HG03097 (cell line): ENCODE data around the gene COA1.

Source experiments
- ATAC-seq: cut with Tn5 transposase; IDR thresholded peaks from one replicate; pipeline ENCODE4 v1.9.1; 2021; ENCODE audit not compliant: unreplicated experiment, low FRiP score

Gene COA1

DNA sequence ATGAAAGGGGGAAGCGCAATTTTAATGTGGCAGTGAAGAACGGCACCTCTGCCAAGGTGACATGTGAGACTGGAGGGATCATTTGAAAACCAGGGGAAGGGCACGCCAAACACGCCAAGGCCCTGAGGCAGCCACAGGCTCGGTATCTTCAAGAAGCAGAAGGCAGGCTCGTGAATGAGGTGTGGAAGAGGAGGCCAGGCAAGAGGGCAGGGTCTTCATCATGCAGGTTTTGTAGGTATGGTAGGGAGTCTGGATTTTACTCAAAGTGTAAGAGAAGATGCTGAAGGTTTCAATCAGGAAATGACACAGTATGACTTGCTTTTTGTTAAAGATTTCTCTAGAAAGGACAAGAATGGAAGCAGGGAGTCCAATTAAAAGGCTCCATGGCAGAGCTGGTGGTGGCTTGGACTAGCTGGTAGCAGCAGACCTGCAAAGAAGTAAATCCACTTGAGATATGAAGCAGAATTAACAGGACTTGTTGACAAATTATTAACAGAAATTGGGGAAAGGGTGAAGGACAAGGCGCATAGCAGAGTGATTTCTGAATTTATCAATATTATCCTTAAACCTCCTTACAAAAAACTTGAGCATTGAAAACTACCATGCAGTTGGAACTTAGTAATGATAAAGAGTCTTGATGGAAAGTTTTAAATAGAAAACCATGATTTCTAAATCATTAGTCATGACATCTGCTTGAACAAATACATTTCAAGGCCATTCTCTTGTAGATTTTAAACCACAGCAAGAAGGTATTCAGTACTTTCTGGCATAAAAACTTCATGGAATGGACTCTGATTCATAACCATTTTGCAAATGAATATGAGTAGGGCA is 70.4 kb downstream of the COA1 start:
- ATAC-seq, result peak; percentile 64

DNA sequence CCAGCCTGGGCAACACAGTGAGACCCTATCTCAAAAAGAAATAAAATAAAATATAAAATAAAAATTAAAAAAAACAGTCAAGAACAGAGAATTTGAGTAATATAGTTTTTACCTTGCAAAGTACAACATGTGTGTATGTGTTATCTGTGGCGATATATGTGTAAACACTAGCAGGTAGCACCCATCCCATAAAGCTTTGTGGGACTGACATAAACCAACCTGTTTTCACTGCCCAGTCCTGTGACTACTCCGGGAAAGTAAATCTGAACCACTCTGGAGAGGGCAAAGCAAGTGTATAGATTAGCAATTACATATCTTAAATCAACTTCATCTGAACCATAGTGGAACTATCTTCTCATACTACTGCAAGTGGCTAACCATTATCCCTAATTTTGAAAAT is 72.3 kb downstream of the COA1 start:
- ATAC-seq, result no peak

DNA sequence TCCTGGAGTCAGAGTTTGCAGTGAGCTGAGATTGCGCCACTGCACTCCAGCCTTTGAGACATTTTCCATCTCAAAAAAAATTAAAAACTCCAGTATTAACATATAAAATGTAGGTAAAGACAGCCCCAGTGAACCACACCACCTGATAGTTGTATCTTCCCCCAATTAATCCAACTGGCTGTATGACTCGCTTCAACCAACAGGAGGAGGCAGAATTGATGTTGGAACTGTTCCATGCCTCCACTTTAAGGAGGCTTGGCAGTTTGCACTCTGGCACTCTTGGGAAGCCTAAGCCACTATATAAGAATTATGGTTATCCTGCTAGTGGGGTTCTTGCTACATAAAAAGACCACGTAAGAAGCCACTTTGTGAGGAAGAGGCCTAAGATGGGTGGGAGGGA is 73.7 kb downstream of the COA1 start:
- ATAC-seq, result no peak

DNA sequence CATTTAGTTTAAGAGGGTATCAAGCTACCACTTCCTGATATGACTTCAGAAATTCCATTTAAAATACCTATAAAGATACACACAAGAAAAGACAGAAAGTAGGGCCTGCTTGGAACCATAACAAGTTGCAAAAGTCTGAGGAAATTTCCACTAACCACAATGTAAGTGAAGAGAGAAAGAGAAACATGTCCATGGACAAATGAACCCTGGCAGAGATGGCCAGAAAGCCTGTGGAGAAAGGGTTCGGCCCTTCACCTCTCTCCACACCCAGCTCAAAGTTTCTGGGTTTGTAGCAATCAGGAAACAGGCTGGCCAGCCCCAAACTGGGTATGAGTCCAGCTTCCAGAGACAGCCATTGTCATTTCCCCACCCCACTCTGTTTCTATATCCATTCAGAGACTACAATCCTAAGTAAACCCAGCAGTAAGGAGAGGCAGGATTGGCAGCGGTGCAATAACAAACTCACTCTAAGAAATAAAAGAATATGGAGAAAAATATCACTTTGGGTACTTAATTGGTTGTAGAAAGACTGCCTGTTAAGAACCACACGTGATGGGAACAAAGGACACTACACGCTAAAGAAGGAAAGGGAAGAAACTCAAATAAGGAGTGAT is 75.3 kb downstream of the COA1 start:
- ATAC-seq, result no peak

DNA sequence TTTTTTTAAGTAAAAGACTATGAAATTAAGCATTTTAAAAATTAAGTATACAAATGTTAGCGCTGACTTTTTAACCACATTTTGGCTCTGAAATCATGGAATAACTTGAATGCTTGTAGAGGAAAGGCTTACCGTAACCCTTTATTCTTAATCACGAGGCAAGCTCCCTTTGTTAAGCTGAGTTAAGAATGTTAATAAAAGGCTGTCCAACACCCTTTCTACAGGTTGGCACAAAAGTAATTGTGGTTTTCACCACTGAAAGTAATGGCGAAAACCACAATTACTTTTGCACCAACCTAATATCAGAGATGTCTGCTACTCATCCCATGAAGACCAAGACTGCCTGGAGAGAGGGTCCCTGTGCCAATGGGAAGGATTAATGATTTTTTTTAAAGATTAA is 75.9 kb downstream of the COA1 start:
- no peak for ATAC-seq

DNA sequence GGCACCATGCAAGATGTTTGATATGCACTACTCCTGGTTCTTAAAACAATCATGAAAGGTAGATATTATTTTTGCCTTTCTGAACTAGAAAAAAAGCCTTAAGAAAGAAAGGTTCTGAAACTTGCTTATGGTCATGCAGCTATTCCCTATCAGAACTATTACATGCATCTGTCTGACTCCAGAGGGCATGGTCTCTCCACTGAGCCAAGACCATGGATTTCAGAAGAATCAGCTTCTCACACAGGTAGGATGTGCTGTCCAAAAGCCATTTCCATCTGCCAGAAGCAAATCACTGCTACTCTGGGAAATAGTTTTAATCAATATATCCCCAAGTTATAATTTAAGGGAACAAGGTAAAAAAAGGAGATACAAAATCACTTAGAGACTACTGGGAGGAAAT is 77.0 kb downstream of the COA1 start:
- ATAC-seq, result no peak

DNA sequence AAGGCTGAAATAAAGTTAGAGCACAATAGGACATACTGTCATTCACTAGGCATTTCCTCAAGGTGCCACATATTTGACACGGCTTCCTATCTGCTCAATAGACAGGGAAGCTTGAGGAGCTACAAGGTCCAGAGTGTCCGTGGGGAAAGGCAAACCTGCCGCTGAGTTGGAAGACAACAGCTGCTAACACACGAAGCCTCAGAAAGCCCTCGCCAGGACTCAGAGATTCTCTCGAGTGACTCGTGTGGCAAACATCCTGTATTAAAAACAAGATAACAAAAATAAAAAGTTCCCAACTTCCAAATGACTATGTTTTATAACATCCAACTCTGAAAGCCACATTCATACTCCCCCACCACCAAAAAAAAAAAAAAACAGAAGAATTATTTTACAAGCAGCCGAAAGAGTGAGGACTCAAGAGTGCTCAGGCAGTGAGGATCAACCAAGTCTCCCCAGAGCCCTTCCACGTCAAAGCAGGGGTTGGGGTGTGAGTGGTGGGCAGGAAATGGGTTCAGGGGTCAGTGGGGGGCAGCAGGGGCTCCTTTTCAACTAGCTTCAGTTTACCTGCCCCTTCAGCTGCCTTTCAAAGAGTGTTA is 78.8 kb downstream of the COA1 start:
- no peak for ATAC-seq

DNA sequence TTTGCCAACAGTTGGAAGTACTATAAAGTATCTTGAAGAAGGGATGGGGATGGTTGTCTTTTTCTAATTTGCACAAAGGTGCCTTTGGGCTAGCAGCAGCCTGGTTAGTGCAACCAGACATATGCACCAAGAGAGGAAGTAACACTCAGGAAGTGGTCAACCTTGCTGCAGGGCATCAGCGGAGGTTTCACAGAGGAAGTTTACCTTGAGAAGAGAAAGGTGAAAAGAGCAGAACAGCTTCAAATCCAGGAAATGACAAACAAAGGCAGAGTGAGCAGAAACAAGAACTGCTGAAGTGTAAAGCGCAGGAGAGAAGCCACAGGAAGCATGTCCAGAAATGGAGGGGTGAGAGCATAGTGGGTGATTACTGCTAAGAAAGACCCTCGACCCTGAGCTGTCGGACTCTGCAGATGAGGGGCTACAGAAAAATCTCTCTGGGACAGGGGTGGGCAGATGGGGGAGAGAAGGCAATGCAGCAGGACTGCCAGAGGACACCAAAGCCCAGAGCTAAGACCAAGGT is 79.5 kb downstream of the COA1 start:
- ATAC-seq, result peak; percentile 62

DNA sequence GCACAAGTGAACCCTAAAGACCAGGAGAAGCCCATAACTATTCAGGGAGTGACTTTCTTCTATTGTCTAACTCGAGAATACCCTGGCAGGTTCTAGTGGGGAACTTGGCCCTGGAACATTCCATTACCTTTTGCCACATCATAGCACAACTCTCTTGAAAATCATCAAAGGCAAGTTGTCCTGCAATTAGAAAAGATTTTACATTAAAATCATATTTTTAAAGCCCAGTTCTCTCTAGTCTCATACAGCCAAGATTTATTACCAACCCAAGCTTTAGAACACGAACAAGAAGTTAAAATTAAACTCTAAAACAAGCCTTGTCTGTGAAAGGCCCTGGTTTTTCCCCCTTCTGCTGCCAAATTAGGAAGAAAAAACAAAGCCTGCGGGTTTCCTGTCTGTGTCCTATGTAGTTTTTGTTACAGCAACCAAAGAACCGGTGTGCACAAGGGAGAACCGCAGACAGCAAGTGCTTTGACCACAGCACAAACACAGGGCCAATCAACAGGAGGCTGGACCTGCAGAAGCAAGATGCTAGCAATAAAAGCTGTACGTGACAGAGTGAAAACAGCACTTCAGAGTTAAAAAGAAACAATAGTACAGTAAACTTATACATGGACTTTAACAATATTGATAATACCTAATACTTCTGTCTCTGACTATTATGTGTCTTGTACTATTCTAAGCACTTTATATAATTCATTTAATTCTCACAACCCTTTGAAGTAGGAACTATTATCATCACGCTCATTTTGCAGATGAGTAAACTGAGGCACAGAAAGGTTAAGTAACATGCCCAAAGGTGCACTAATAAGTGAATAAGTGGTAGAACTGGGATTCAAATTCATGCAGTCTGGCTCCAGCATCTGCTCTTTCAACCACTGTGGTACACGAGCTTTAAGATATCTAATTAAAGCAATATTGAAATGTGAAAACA is 80.6 kb downstream of the COA1 start:
- peak; percentile 49 for ATAC-seq

DNA sequence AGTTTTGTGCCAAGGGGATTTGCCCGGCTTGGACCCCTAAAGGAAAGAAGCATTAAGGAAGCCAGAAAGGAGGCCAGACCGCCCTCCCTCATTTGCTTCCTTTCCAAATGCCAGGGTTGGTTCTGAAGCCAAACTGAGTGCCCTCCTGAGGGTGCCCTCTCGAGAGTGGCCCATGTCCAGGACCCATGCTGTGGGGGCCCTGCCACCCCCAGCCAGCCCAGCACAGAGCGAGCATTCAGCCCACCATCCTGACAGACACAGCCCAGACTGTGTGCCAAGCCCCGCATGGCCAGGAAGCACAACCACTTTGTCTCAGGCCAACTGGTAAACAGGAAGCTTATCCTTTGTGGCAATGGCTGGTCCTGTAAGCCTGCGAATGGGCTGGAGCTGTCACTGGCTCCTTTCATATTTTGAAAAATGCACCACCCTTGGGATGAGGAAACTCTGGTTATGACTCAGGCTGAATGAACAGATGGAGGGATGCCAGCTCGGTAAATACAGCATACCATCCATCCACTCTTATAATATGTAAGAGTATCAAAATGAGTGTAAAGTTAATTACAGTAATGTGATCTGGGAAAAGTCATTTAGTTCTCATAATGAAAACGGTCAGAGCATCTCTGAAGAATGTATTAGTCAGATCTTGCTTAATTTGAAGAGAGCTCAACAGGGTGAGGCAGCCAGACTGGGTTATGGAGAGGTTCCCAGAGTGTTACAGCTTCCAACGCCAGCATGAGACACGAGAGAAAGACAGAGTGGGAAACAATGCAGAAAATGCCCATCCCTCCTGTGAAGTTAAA is 81.5 kb downstream of the COA1 start:
- peak; percentile 18 for ATAC-seq

DNA sequence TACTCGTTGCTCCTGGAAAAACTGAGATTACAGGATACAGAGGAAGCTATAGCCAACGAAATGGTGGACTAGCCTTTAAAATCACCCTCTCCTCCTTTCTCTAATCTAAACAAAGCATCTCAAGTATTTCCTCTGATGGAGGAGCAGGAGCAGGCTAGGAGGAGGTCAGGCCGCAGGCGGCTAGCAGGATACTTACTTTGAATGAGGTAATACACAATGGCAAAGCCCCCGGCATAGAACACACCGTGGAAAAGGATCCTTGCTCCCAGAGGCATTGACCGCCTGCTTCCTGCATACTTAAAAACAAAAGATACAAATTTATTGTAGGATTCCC is 82.0 kb downstream of the COA1 start:
- ATAC-seq, result no peak

DNA sequence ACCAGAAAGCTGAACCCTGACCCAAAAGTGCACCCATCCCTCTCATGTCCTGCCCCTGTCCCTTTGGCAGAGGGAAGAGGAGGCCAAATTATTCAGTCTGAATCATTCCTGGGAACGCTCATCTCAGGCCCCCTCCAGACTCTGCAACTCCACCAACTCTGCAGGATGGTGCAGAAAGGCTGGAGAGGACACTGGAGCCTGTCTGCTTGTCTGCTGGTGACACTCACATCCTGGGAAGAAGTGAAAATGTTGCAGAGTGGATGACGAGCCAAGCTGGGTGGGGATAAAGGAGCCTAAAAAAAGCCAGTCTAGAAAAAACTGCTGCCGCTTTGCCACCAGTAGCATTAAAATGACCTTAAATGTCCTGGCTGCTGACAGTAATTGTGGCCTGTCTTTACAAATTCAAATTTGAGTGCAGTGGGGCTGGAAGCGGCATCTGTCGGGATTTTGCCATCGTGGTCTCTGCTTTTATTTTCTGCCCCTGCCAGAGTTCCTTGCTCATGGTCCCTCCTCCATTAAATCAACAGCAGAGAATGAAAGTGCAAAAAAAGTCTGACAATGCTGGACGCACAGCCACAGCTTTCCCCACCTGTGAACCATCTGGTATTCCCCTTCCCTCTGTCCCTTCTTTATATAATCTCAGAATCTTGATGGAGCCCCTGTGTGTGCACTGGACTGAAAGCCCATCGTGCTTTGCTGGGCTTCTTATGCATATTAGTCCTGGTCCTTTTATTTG is 82.6 kb downstream of the COA1 start:
- ATAC-seq, result no peak

DNA sequence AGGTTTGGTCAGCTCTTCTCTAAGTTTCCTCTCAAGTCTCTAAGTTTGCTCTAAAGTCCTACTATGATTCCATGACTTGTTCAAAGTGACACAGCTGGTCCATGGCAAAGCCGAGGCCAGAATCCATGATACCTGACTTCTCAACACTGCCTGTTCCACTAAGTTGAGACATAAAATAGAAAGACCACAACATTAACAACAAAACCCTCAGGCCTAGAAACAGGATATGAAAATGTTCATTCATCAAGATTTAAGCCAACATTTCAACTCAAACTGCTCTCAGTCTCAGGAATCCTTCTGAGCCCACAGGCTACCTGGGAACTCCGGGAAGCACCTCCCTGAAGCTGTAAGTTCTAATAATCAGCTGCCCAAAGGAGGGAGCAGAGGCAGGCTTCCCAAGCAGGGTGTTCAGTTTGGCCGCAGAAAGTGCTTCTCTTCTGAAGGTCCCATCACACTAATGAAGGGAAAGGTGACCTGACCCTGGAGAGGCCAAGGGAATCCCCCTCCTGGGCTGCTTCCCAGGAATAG is 83.6 kb downstream of the COA1 start:
- ATAC-seq, result no peak

DNA sequence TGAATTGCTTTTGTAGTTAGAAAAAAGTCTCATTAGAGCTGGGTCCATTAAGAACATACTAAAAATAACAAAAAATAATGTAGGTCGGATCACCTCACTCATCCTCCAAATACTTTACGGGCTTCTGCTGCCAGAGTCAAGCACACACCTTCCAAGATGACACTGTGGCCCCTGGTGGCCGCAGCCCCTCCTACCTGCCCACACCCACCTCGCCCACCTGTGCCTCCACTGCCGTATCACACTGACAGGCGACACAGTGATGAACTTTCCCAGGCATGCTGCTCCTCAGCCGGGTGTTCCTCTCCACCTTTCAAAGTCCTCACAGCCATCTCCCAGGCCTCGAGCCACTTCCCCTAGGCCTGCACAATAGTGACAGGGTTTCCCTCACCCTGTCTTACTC is 85.5 kb downstream of the COA1 start:
- ATAC-seq, result no peak

DNA sequence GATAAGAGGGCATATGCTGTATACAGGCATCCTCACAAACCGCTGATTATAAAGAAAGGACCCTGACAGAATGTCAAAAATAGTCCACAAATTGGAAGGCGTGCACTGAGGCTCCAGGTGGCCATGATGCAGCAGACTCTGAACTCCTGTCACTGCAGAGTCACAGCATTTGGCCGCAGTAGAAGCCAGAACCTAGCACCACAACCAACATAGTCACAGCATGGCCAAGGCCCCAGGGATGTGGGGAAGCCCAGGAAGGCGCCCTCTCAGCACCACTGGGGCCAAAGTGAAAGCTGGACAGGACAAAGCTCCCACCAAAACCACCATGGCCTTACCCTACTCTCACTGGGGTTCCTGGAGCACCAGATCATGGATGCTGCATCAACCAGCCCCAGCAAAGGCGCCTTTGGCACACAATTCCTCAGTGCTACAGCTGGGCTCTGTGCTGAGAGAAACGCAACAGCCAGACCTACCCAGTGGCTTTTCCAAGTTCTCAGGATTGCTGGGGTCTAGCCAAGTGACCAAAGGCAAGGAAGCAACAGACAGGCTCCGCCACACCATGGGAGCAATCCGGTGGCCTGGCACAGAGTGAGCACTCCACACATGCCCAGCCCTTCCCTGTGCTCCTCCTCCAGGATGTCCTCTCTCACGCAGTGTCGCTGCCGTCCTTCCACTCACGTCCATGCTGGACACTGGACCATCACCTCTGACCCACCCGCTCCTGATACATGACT is 86.3 kb downstream of the COA1 start:
- no peak for ATAC-seq

DNA sequence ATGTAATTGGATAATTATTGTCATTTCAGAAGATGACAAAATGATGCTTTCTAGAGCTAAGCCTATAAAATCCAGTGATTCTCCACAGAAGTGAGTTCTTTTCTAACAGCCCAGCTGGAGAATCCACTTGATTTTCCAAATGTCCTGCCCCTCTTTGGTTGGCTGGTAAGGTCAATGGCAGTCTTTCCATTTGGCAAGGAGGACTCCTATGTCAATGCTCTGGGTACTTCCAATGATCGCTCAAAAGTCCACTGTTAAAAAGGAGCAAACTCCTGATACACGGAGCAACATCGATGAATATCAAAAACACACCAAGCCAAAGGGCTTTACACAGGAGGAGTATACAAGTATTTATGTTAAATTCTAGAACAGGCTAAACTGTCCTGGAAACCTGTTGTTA is 88.6 kb downstream of the COA1 start:
- ATAC-seq, result no peak

DNA sequence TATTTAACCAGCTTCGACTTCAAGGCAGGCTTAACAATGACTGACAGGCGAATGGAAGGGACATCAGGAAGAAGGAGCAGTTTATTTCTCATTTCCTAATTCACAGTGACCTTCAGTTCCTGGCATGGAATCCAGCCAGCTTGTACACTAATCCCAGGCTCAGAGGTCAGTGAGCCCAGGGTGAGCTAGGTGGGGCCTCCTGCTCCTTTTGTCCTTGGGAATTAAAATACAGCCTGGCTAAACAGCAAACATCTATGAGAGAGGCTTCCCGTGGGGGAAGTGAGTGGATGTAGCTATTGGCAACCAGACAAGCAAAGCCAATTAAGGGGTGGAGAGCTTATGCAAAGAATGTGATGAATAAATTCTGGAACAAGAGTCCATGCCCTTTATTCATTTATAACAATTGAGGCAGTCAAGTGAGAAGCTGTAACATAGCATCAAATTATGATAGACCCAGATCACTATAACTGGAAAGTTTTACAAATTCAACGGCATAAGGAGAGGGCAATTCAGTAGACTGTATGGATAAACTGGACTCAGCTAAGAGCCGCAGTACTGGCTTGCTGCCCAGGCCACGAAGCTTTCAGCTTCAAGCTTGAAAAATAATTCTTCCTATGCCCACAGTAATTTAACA is 89.3 kb downstream of the COA1 start:
- no peak for ATAC-seq
